GM23338 (cell line): ENCODE results near the gene CHCHD6. TPM values are rescaled to one million over a fixed set of nuclear protein-coding genes. Genes with fewer than 3 reads are reported as not detected.

ENCODE experiments used
- ATAC-seq: fragments of 200-7000 bp; cut with Tn5 transposase; 3 replicates; pipeline ENCODE4 v1.9.1; 2020
- DNase-seq: peaks from one replicate; pipeline ENCODE4 v3.0.0-alpha.2; 2015; ENCODE audit warnings: low spot score
- H2AFZ ChIP-seq: fragments of 200-600 bp; sonication (generic); 2 replicates; pipeline ENCODE4 v1.8.0; 2016; ENCODE audit warnings: antibody characterized with exemption, mild to moderate bottlenecking, moderate library complexity
- H3F3A ChIP-seq: fragments of 200-600 bp; sonication (generic); replicated peaks from 2 replicates; pipeline ENCODE4 v1.8.0; 2017; ENCODE audit warnings: antibody characterized with exemption, mixed run types, low read depth
- H3K27ac ChIP-seq: fragments of 200-600 bp; sonication (generic); 2 replicates; pipeline ENCODE4 v1.6.1; 2016; ENCODE audit warnings: low read depth
- H3K27me3 ChIP-seq: fragments of 200-600 bp; sonication (generic); 2 replicates; pipeline ENCODE4 v1.8.0; 2016; ENCODE audit warnings: mild to moderate bottlenecking, mixed run types, moderate library complexity; ENCODE audit not compliant: insufficient read depth
- H3K36me3 ChIP-seq: fragments of 200-600 bp; sonication (generic); 2 replicates; pipeline ENCODE4 v1.8.0; 2016; ENCODE audit warnings: mild to moderate bottlenecking; ENCODE audit not compliant: insufficient read depth
- H3K4me1 ChIP-seq: fragments of 200-600 bp; sonication (generic); 2 replicates; pipeline ENCODE4 v1.8.0; 2016; ENCODE audit warnings: mild to moderate bottlenecking, moderate library complexity; ENCODE audit not compliant: insufficient read depth
- H3K4me2 ChIP-seq: fragments of 200-600 bp; sonication (generic); 2 replicates; pipeline ENCODE4 v1.7.1; 2017; ENCODE audit warnings: mixed run types
- H3K4me3 ChIP-seq: fragments of 200-600 bp; sonication (generic); 2 replicates; pipeline ENCODE4 v1.6.1; 2016; ENCODE audit warnings: mixed run types
- H3K79me2 ChIP-seq: fragments of 200-600 bp; sonication (generic); replicated peaks from 2 replicates; pipeline ENCODE4 v1.8.0; 2017; ENCODE audit warnings: mild to moderate bottlenecking; ENCODE audit not compliant: insufficient read depth
- H3K9me2 ChIP-seq: fragments of 200-600 bp; sonication (generic); 2 replicates; pipeline ENCODE4 v1.8.0; 2017; ENCODE audit not compliant: insufficient read depth
- H4K20me1 ChIP-seq: fragments of 200-600 bp; sonication (generic); replicated peaks from 2 replicates; pipeline ENCODE4 v1.8.0; 2017; ENCODE audit warnings: mild to moderate bottlenecking; ENCODE audit not compliant: insufficient read depth
- H3K27ac Mint-ChIP-seq: 2 replicates; pipeline ENCODE4 v1.8.0; 2020; ENCODE audit warnings: inconsistent platforms, mild to moderate bottlenecking, moderate library complexity, mixed read lengths
- H3K27me3 Mint-ChIP-seq: 3 replicates; pipeline ENCODE4 v1.8.0; 2022; ENCODE audit warnings: low read depth, mild to moderate bottlenecking, moderate library complexity, mixed read lengths, inconsistent platforms; ENCODE audit not compliant: insufficient read depth, poor library complexity
- H3K36me3 Mint-ChIP-seq: 3 replicates; pipeline ENCODE4 v1.8.0; 2021; ENCODE audit warnings: low read depth, mild to moderate bottlenecking, inconsistent platforms, moderate library complexity, mixed read lengths
- H3K4me1 Mint-ChIP-seq: 3 replicates; pipeline ENCODE4 v1.8.0; 2020; ENCODE audit warnings: mild to moderate bottlenecking, inconsistent platforms, mixed read lengths
- H3K4me3 Mint-ChIP-seq: 3 replicates; pipeline ENCODE4 v1.8.0; 2021; ENCODE audit warnings: moderate library complexity, mild to moderate bottlenecking, inconsistent platforms, mixed read lengths
- H3K9me3 Mint-ChIP-seq: 3 replicates; pipeline ENCODE4 v1.8.0; 2020; ENCODE audit warnings: moderate library complexity, mild to moderate bottlenecking, inconsistent platforms, mixed read lengths
- CREB1 ChIP-seq: fragments of 250-450 bp; sonication (Bioruptor Pico); IDR thresholded peaks from 2 replicates; pipeline ENCODE4 v1.5.0; 2020; ENCODE audit warnings: low read depth, mild to moderate bottlenecking, moderate library complexity
- CTCF ChIP-seq, 2 experiments: fragments of 200-600 bp in 1 of 2; sonication (generic) in 1 of 2; conservative IDR thresholded peaks; 2 replicates each; pipeline versions ENCODE4 v1.5.1 to v1.6.1; 2016 to 2017; ENCODE audit warnings: antibody characterized with exemption in 2 of 2, low read depth in 2 of 2, mild to moderate bottlenecking in 2 of 2, moderate library complexity in 1 of 2
- ETS1 ChIP-seq: IDR thresholded peaks from 2 replicates; pipeline ENCODE4 v1.6.1; 2016; ENCODE audit warnings: antibody characterized with exemption
- EZH2 ChIP-seq: fragments of 200-600 bp; sonication (generic); IDR thresholded peaks from one replicate; pipeline ENCODE4 v1.8.0; 2017; ENCODE audit warnings: antibody characterized with exemption, mild to moderate bottlenecking, low read depth; ENCODE audit not compliant: unreplicated experiment
- EZH2phosphoT487 ChIP-seq: fragments of 200-600 bp; sonication (generic); IDR thresholded peaks from one replicate; pipeline ENCODE4 v1.8.1; 2018; ENCODE audit warnings: antibody characterized with exemption; ENCODE audit not compliant: unreplicated experiment
- JUNB ChIP-seq: IDR thresholded peaks from one replicate; pipeline ENCODE4 v1.6.1; 2016; ENCODE audit warnings: antibody characterized with exemption; ENCODE audit not compliant: unreplicated experiment
- NANOG ChIP-seq: IDR thresholded peaks from 2 replicates; pipeline ENCODE4 v1.6.1; 2016; ENCODE audit warnings: antibody characterized with exemption, borderline replicate concordance
- POLR2AphosphoS5 ChIP-seq: IDR thresholded peaks from 2 replicates; pipeline ENCODE4 v1.6.1; 2016; ENCODE audit warnings: antibody characterized with exemption, low read depth
- REST ChIP-seq: IDR thresholded peaks from one replicate; pipeline ENCODE4 v1.6.1; 2018; ENCODE audit warnings: antibody characterized with exemption; ENCODE audit not compliant: unreplicated experiment
- STAT1 ChIP-seq: IDR thresholded peaks from one replicate; pipeline ENCODE4 v1.6.1; 2016; ENCODE audit warnings: antibody characterized with exemption; ENCODE audit not compliant: unreplicated experiment
- ZNF331 ChIP-seq: fragments of 250-450 bp; sonication (Bioruptor Pico); IDR thresholded peaks from 2 replicates; pipeline ENCODE4 v1.5.0; 2020; ENCODE audit warnings: low read depth, mild to moderate bottlenecking, moderate library complexity
- ZNF462 ChIP-seq: fragments of 250-450 bp; sonication (Bioruptor Pico); IDR thresholded peaks from 2 replicates; pipeline ENCODE4 v1.5.0; 2020; ENCODE audit warnings: mild to moderate bottlenecking, moderate library complexity
- polyA plus RNA-seq: library from polyadenylated mRNA; unstranded; fragments of >200 nt; fragmentation: Nextera tagmentation; extraction: Ambion mirVana; gene quantifications from 2 replicates; pipeline ENCODE4 v1.2.1, GENCODE V29; 2016
- total RNA-seq: library from RNA; depleted of rRNA; stranded (reverse); fragments of >200 nt; shearing (Covaris generic); gene quantifications from 2 replicates; pipeline ENCODE4 v1.2.3, GENCODE V29; 2014

Gene CHCHD6
- total and polyA plus RNA-seq, 2 experiments from 2014 or later: 28.8 to 43.0 TPM

- no peaks in the 10 kb centered on the region for H3K9me3 Mint-ChIP-seq
- Histone ChIP-seq H2AFZ (no peak overlapping the region), H3K9me2 (no peaks in the 10 kb centered on the region), H3F3A (no peaks in the 10 kb centered on the region), H3K79me2 (0 out of 2 replicates have a peak, but pooled peaks cover 4% of the 10 kb centered on the region), H3K27ac (no peak overlapping the region), H4K20me1 (no peaks in the 10 kb centered on the region; the same call in 1 of the 2 replicates), H3K4me1 (no peaks in the 10 kb centered on the region; the same call in 1 of the 2 replicates), H3K4me3 (no peak overlapping the region), H3K4me2 (no peak overlapping the region), H3K36me3 (no peaks in the 10 kb centered on the region), H3K27me3 (no peaks in the 10 kb centered on the region)
- ATAC-seq (no peak), DNase-seq (no peak)
- H3K4me3 Mint-ChIP-seq: no peak overlapping the region
- H3K36me3 Mint-ChIP-seq: 0 out of 3 replicates have a peak, but pooled peaks cover 3% of the 10 kb centered on the region
- TF ChIP-seq EZH2phosphoT487: no peak
- TF ChIP-seq EZH2: no peak
- no peak for TF ChIP-seq JUNB
- no peak for TF ChIP-seq POLR2AphosphoS5
- no peak for TF ChIP-seq CTCF (conservative IDR thresholded peaks at IDR 0.05; ENCODE audit: low read depth in 2 of 2)
- TF ChIP-seq STAT1: no peak
- TF ChIP-seq CREB1 (CRISPR knock-in tag): no peak
- no peak for TF ChIP-seq ZNF331 (CRISPR knock-in tag)
- TF ChIP-seq ZNF462 (CRISPR knock-in tag): no peak
- TF ChIP-seq REST: no peak
- no peak for TF ChIP-seq ETS1
- no peak for TF ChIP-seq NANOG
- H3K27me3 Mint-ChIP-seq: no peaks in the 10 kb centered on the region
- no peak overlapping the region for H3K27ac Mint-ChIP-seq
- peaks cover 9% of the 10 kb centered on the region; the same call in 2 of the 3 replicates for H3K4me1 Mint-ChIP-seq
Observed at GRCh38 chr3:126760541-126760940, 56.5 kb downstream of the CHCHD6 start.
